ENCODE results near the gene STIP1.

Gene STIP1

GRCh38 chr11:64144587-64145472 lies 41.1 kb upstream of the STIP1 start:
- no peak for DNase-seq (ENCODE audit: low read depth)
- no peak for TF ChIP-seq CTCF (IDR thresholded peaks at IDR 0.05; ENCODE audit: low read depth, low read length, missing control alignments)

GRCh38 chr11:64146036-64146955 lies 39.7 kb upstream of the STIP1 start:
- H3K4me3 ChIP-seq (ENCODE audit: low read depth, low read length) = no peak overlapping the region
- peak; percentile 85 for TF ChIP-seq CTCF (IDR thresholded peaks at IDR 0.05; ENCODE audit: low read depth, low read length, missing control alignments)
- DNase-seq (ENCODE audit: low read depth) = no peak

More at GRCh38 chr11:64144587-64145472, 41.1 kb upstream of the STIP1 start:
- no peak overlapping the region for H3K4me3 ChIP-seq (ENCODE audit: low read depth, low read length)

- peak; percentile 87 for TF ChIP-seq CTCF (IDR thresholded peaks at IDR 0.05; ENCODE audit: low read depth, low read length, missing control alignments)
- no peak overlapping the region for H3K4me3 ChIP-seq (ENCODE audit: low read depth, low read length)
- DNase-seq (ENCODE audit: low read depth) = no peak
Observed at GRCh38 chr11:64148226-64148916, 37.6 kb upstream of the STIP1 start.

GRCh38 chr11:64148917-64149617 lies 36.9 kb upstream of the STIP1 start:
- no peak overlapping the region for H3K4me3 ChIP-seq (ENCODE audit: low read depth, low read length)
- no peak for DNase-seq (ENCODE audit: low read depth)
- no peak for TF ChIP-seq CTCF (IDR thresholded peaks at IDR 0.05; ENCODE audit: low read depth, low read length, missing control alignments)

GRCh38 chr11:64150051-64150450 lies 35.9 kb upstream of the STIP1 start:
- no peak overlapping the region for H3K4me3 ChIP-seq (ENCODE audit: low read depth, low read length)
- no peak for DNase-seq (ENCODE audit: low read depth)
- no peak for TF ChIP-seq CTCF (IDR thresholded peaks at IDR 0.05; ENCODE audit: low read depth, low read length, missing control alignments)
